IgD-negative memory B cell (primary cell): ENCODE results near the gene RNU1-2. TPM values are rescaled to one million over a fixed set of nuclear protein-coding genes. Genes with fewer than 3 reads are reported as not detected.
"Not testable (repeated sequence)": the region's sequence is repeated elsewhere in the genome, so short reads cannot be mapped to it uniquely, and the experiment has no call there.

ENCODE experiments used
- H3K27ac Mint-ChIP-seq, 3 donors: one replicate each; pipeline ENCODE4 v1.8.0; 2020 to 2022; ENCODE audit warnings: mild to moderate bottlenecking in 3 of 3, mixed read lengths in 3 of 3, moderate library complexity in 1 of 3
- H3K27me3 Mint-ChIP-seq: one replicate; pipeline ENCODE4 v1.8.0; 2021; ENCODE audit warnings: mixed read lengths
- H3K36me3 Mint-ChIP-seq: one replicate; pipeline ENCODE4 v1.8.0; 2020; ENCODE audit warnings: mild to moderate bottlenecking, mixed read lengths
- H3K4me1 Mint-ChIP-seq, 3 donors: one replicate each; pipeline ENCODE4 v1.8.0; 2020 to 2022; ENCODE audit warnings: mixed read lengths in 3 of 3, mild to moderate bottlenecking in 1 of 3
- H3K4me3 Mint-ChIP-seq, 4 donors: one replicate each; pipeline ENCODE4 v1.8.0; 2020 to 2022; ENCODE audit warnings: mild to moderate bottlenecking in 4 of 4, mixed read lengths in 4 of 4, moderate library complexity in 3 of 4
- H3K9me3 Mint-ChIP-seq, 3 donors: one replicate each; pipeline ENCODE4 v1.8.0; 2020 to 2021; ENCODE audit warnings: mixed read lengths in 3 of 3, mild to moderate bottlenecking in 1 of 3
- polyA plus RNA-seq: library from polyadenylated mRNA; unstranded; fragments of 300-500 nt; fragmentation: Illumina TruSeq; gene quantifications from one replicate; pipeline ENCODE4 v1.2.3, GENCODE V29; 2021

The RNU1-2 gene
- polyA plus RNA-seq = not detected

GRCh38 chr1:16895598-16896315 is at the start of gene RNU1-2:
Gene RNU1-2, plus strand, starts transcription at chr1:16895980.
- H3K36me3 Mint-ChIP-seq, H3K27me3 Mint-ChIP-seq, H3K9me3 Mint-ChIP-seq: not testable (repeated sequence)
- H3K4me3 Mint-ChIP-seq = peak within 1 kb of the TSS; percentile 82 to 94 (median 89)
- peaks cover 10 to 22% (median 20%) of the 10 kb centered on the region in 3 donors for H3K4me1 Mint-ChIP-seq
- peak within 1 kb of the TSS; percentile 97 to 100 (median 99) for H3K27ac Mint-ChIP-seq

- not testable (repeated sequence) for H3K9me3 Mint-ChIP-seq, H3K4me1 Mint-ChIP-seq, H3K4me3 Mint-ChIP-seq, H3K27me3 Mint-ChIP-seq, H3K36me3 Mint-ChIP-seq, H3K27ac Mint-ChIP-seq
Observed at GRCh38 chr1:16856201-16856600, 39.6 kb upstream of the RNU1-2 start.

- H3K4me1 Mint-ChIP-seq, H3K4me3 Mint-ChIP-seq, H3K27me3 Mint-ChIP-seq, H3K9me3 Mint-ChIP-seq, H3K27ac Mint-ChIP-seq, H3K36me3 Mint-ChIP-seq: not testable (repeated sequence)
Observed at GRCh38 chr1:16859167-16860041, 36.4 kb upstream of the RNU1-2 start.

- not testable (repeated sequence) for H3K4me3 Mint-ChIP-seq
Observed at GRCh38 chr1:16860048-16860447, 35.7 kb upstream of the RNU1-2 start.

GRCh38 chr1:16861832-16862245 is 33.9 kb upstream of the RNU1-2 start:
- not testable (repeated sequence) for H3K4me3 Mint-ChIP-seq, H3K27me3 Mint-ChIP-seq, H3K36me3 Mint-ChIP-seq, H3K4me1 Mint-ChIP-seq, H3K27ac Mint-ChIP-seq, H3K9me3 Mint-ChIP-seq

More at GRCh38 chr1:16860048-16860447, 35.7 kb upstream of the RNU1-2 start:
- not testable (repeated sequence) for H3K4me1 Mint-ChIP-seq, H3K27ac Mint-ChIP-seq, H3K36me3 Mint-ChIP-seq, H3K27me3 Mint-ChIP-seq, H3K9me3 Mint-ChIP-seq

- not testable (repeated sequence) for H3K36me3 Mint-ChIP-seq, H3K9me3 Mint-ChIP-seq, H3K4me1 Mint-ChIP-seq
Observed at GRCh38 chr1:16862415-16862814, 33.4 kb upstream of the RNU1-2 start.

GRCh38 chr1:16863024-16863423 is 32.8 kb upstream of the RNU1-2 start:
- not testable (repeated sequence) for H3K27me3 Mint-ChIP-seq, H3K36me3 Mint-ChIP-seq, H3K4me1 Mint-ChIP-seq, H3K9me3 Mint-ChIP-seq, H3K27ac Mint-ChIP-seq
- peak overlapping the region in 2 of 4 donors; percentile 57 to 83 for H3K4me3 Mint-ChIP-seq

More at GRCh38 chr1:16862415-16862814, 33.4 kb upstream of the RNU1-2 start:
- not testable (repeated sequence) for H3K4me3 Mint-ChIP-seq, H3K27ac Mint-ChIP-seq, H3K27me3 Mint-ChIP-seq

GRCh38 chr1:16866926-16867707 is 28.7 kb upstream of the RNU1-2 start:
- not testable (repeated sequence) for H3K9me3 Mint-ChIP-seq, H3K27me3 Mint-ChIP-seq, H3K27ac Mint-ChIP-seq, H3K4me3 Mint-ChIP-seq, H3K4me1 Mint-ChIP-seq, H3K36me3 Mint-ChIP-seq

GRCh38 chr1:16868787-16869186 is 27.0 kb upstream of the RNU1-2 start:
- H3K4me1 Mint-ChIP-seq, H3K27ac Mint-ChIP-seq: not testable (repeated sequence)

GRCh38 chr1:16869996-16870395 is 25.8 kb upstream of the RNU1-2 start:
- Mint-ChIP-seq H3K4me1 (peaks cover 5 to 10% (median 6%) of the 10 kb centered on the region in 3 donors), H3K27me3 (peaks cover 10% of the 10 kb centered on the region)
- H3K9me3 Mint-ChIP-seq, H3K4me3 Mint-ChIP-seq, H3K36me3 Mint-ChIP-seq, H3K27ac Mint-ChIP-seq: not testable (repeated sequence)

More at GRCh38 chr1:16868787-16869186, 27.0 kb upstream of the RNU1-2 start:
- H3K27me3 Mint-ChIP-seq = peaks cover 12% of the 10 kb centered on the region
- not testable (repeated sequence) for H3K4me3 Mint-ChIP-seq, H3K9me3 Mint-ChIP-seq, H3K36me3 Mint-ChIP-seq

- H3K9me3 Mint-ChIP-seq, H3K27ac Mint-ChIP-seq, H3K36me3 Mint-ChIP-seq, H3K4me3 Mint-ChIP-seq: not testable (repeated sequence)
- Mint-ChIP-seq H3K27me3 (peaks cover 19% of the 10 kb centered on the region), H3K4me1 (peaks cover 5 to 10% (median 6%) of the 10 kb centered on the region in 3 donors)
Observed at GRCh38 chr1:16871171-16871570, 24.6 kb upstream of the RNU1-2 start.

GRCh38 chr1:16872152-16873075 is 23.4 kb upstream of the RNU1-2 start:
- Mint-ChIP-seq H3K4me3 (peak overlapping the region; percentile 74 to 94 (median 81)), H3K27me3 (peaks cover 23% of the 10 kb centered on the region)
- H3K27ac Mint-ChIP-seq, H3K4me1 Mint-ChIP-seq, H3K36me3 Mint-ChIP-seq, H3K9me3 Mint-ChIP-seq: not testable (repeated sequence)

GRCh38 chr1:16873076-16873879 is 22.5 kb upstream of the RNU1-2 start:
- H3K4me1 Mint-ChIP-seq = not testable (repeated sequence)
- H3K27ac Mint-ChIP-seq = peak overlapping the region in 1 of 3 donors; percentile 68

More at GRCh38 chr1:16873076-16873879, 22.5 kb upstream of the RNU1-2 start:
- H3K9me3 Mint-ChIP-seq, H3K36me3 Mint-ChIP-seq: not testable (repeated sequence)
- Mint-ChIP-seq H3K27me3 (peaks cover 26% of the 10 kb centered on the region), H3K4me3 (peak overlapping the region; percentile 78 to 94 (median 80))
